ENCODE data around the gene MSRB3.

The MSRB3 gene

GRCh38 chr12:65420941-65421340, 142.5 kb downstream of the MSRB3 start:
- DNase-seq (ENCODE audit: low read depth), result no peak

GRCh38 chr12:65427646-65428045, 149.2 kb downstream of the MSRB3 start:
- no peak overlapping the region for H3K4me3 ChIP-seq (ENCODE audit: low read depth, low read length)
- TF ChIP-seq CTCF (IDR thresholded peaks at IDR 0.05; ENCODE audit: control insufficient read depth, extremely low read depth, insufficient read depth), result no peak
- no peak for DNase-seq (ENCODE audit: low read depth)

More at GRCh38 chr12:65420941-65421340, 142.5 kb downstream of the MSRB3 start:
- no peak overlapping the region for H3K4me3 ChIP-seq (ENCODE audit: low read depth, low read length)
- TF ChIP-seq CTCF (IDR thresholded peaks at IDR 0.05; ENCODE audit: control insufficient read depth, extremely low read depth, insufficient read depth), result no peak

GRCh38 chr12:65430006-65430405, 151.5 kb downstream of the MSRB3 start:
- no peak for DNase-seq (ENCODE audit: low read depth)
- no peak overlapping the region for H3K4me3 ChIP-seq (ENCODE audit: low read depth, low read length)
- TF ChIP-seq CTCF (IDR thresholded peaks at IDR 0.05; ENCODE audit: control insufficient read depth, extremely low read depth, insufficient read depth), result no peak

DNA sequence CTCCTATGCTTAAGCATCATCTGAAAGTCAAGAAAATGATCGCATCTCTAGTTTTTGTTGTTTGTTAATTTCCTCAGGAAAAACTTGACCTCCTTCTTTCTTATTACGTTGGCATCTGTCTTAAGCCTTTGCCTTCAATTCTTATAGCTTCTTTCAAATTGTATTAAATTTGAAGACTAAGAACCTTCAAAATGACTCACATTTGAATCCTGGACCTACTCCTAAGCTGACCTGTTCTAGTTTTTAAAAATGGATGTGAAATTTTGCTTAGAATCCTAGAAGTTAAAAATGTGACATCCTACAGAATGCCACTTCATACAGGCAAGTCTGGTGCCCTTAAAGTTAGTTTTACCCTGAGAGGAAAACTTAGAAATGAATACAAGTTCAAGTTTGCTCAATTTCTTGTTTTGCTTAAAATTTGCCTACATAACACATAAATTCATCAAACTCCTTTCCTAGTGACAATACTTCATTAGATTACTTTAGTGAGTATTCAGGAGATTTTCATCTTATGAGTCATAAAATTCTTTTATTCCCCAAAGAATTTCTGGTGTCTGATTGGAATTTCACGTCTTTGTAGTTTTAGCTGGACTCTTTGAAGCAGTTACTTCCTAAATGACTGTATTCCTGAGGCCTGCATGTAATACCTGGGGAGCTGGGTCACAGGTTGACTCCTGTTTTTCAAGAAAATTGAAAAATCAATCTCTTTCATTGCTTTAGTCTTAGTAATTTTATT, 152.3 kb downstream of the MSRB3 start:
- no peak overlapping the region for H3K4me3 ChIP-seq (ENCODE audit: low read depth, low read length)
- no peak for DNase-seq (ENCODE audit: low read depth)
- no peak for TF ChIP-seq CTCF (IDR thresholded peaks at IDR 0.05; ENCODE audit: control insufficient read depth, extremely low read depth, insufficient read depth)

DNA sequence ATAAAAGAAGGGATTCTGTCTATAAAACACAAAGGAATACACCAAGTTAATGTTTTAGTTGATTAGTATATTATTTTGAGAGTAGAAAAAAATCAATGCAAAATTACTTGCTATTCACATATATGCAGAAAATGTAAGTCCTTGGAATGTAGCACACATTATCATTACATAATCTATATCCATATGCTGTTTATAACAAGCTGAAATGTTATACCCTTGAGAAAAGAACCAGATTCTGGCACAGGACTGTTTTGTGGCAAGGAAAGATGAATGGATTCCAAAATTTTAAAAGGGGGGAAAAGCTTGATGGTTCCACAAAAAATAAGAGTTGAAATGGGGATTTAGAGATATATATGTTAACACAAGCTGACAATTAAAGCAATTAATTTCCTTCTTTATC, 153.6 kb downstream of the MSRB3 start:
- no peak for TF ChIP-seq CTCF (IDR thresholded peaks at IDR 0.05; ENCODE audit: control insufficient read depth, extremely low read depth, insufficient read depth)
- H3K4me3 ChIP-seq (ENCODE audit: low read depth, low read length), result no peak overlapping the region
- DNase-seq (ENCODE audit: low read depth), result no peak

- DNase-seq (ENCODE audit: low read depth), result no peak
- H3K4me3 ChIP-seq (ENCODE audit: low read depth, low read length), result no peak overlapping the region
- no peak for TF ChIP-seq CTCF (IDR thresholded peaks at IDR 0.05; ENCODE audit: control insufficient read depth, extremely low read depth, insufficient read depth)
Observed at GRCh38 chr12:65432651-65433050, 154.2 kb downstream of the MSRB3 start.

DNA sequence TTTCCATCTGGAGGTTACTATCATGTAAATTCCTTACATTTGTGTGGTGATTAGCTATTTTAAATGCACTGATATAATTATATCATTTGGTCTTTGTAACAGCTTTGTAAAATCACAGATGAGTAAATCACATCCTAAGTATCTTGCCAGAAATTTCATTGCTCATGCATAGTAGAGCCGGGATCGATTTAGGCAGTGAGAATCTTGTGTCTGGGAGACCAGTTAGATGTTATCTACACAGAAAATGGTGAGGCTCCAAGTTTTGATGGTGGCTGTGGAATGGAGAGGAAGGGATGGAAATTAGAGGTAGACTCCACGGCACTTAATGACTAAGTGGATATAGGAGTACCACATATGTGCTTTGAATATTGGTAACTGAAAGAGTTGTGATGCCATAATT, 156.3 kb downstream of the MSRB3 start:
- no peak overlapping the region for H3K4me3 ChIP-seq (ENCODE audit: low read depth, low read length)
- TF ChIP-seq CTCF (IDR thresholded peaks at IDR 0.05; ENCODE audit: control insufficient read depth, extremely low read depth, insufficient read depth), result no peak
- no peak for DNase-seq (ENCODE audit: low read depth)
